BJ (cell line): Measurements from ENCODE around the gene SLC34A1. TPM values are rescaled to one million over a fixed set of nuclear protein-coding genes. Genes with fewer than 3 reads are reported as not detected.
A peak's percentile ranks its signal among the peaks of the same experiment; 100 is the strongest.

Source experiments
- CTCF ChIA-PET: fragments of 350-600 bp; formaldehyde crosslinking; extraction: SDS; loops from one replicate; lab custom pipeline; 2021; ENCODE audit warnings: antibody characterized with exemption, inconsistent platforms; lab: Yijun Ruan, JAX
- POLR2A ChIA-PET: fragments of 300-600 bp; sonication (Branson Sonifier 250); formaldehyde crosslinking; extraction: SDS; loops from one replicate; lab custom pipeline; 2021; ENCODE audit warnings: antibody characterized with exemption; lab: Charles Lee
- DNase-seq: peaks from one replicate; pipeline ENCODE4 v3.0.0-alpha.2; 2011; ENCODE audit warnings: low read depth
- H3K27me3 ChIP-seq: 2 replicates; pipeline ENCODE4 v1.6.0; 2011; ENCODE audit warnings: low read length; ENCODE audit not compliant: control insufficient read depth, insufficient read depth
- H3K36me3 ChIP-seq: 2 replicates; pipeline ENCODE4 v1.5.1; 2011; ENCODE audit warnings: low read length; ENCODE audit not compliant: control insufficient read depth, insufficient read depth
- H3K4me3 ChIP-seq: 2 replicates; pipeline ENCODE4 v1.5.1; 2011; ENCODE audit warnings: low read depth, mild to moderate bottlenecking, control low read depth, low read length
- polyA plus RNA-seq: library from polyadenylated mRNA; depleted of rRNA; stranded (reverse); fragments of >200 nt; gene quantifications from 2 replicates; pipeline ENCODE4 v1.2.3, GENCODE V29; 2011
- TF ChIP-seq, protein P1 (sequence below): IDR thresholded peaks from 2 replicates; pipeline ENCODE4 v1.5.1; 2011; ENCODE audit warnings: low read depth, mild to moderate bottlenecking, control low read depth, inconsistent platforms, low read length, moderate library complexity; ENCODE audit not compliant: insufficient read depth

Gene SLC34A1
- polyA plus RNA-seq, 1 experiment: not detected

DNA sequence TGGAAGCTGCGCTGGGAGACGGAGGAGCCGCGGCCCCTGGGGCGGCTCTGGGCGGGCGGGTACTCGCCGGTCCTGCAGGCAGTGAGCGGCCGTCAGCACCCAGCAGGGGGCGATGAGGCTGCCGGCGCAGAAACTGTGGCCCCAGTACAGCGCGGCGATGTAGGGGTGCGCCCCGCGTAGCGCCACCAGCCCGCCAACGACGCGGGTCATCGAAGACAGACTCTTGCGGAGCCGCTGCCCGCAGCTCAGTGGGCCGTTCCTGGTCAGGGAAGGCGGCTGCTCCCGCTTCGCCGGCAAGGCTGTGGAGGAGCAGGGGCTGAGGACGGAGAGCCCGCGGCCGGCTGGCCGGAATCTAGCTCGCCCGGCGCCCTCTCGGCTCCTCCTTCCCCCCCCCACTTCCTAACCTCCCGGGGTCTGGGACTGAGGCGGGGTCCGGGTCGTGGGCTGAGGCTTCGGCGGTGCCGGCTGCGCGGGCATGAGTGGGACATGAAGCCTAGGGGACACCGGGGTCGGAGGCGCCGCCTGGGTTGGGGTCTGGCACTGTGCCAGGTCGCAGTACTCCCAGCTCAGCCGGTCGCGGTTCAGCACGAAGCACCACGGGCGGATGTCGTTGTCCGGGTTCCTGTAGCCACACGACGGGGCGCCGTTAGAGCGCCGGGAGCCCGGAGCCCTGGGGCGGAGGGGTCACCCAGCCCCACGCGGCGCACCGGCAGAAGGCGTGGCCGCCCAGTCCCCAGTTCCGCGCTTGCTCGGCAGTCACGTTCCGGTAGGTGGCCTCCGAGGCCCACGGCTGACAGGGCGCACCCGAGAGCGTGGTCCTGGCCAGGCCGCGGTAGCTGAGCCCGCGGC, 19.8 kb downstream of the SLC34A1 start:
- peaks cover 32% of the 10 kb centered on the region for H3K27me3 ChIP-seq
- ChIA-PET CTCF (interaction anchor here (0.7 to 10.0 kb wide), 40 partner anchors 11 to 743 kb away, joined by 3 to 352 read pairs (median 6); partner anchors contain the start of genes DDX41, DOK3, GRK6 and LMAN2), POLR2A (interaction anchor here (0.6 to 1.1 kb wide), 3 partner anchors 50 to 194 kb away, joined by 3 to 12 read pairs (median 6); partner anchors contain the start of gene PDLIM7)
- H3K36me3 ChIP-seq: no peaks in the 10 kb centered on the region
- TF ChIP-seq, protein P1, sequence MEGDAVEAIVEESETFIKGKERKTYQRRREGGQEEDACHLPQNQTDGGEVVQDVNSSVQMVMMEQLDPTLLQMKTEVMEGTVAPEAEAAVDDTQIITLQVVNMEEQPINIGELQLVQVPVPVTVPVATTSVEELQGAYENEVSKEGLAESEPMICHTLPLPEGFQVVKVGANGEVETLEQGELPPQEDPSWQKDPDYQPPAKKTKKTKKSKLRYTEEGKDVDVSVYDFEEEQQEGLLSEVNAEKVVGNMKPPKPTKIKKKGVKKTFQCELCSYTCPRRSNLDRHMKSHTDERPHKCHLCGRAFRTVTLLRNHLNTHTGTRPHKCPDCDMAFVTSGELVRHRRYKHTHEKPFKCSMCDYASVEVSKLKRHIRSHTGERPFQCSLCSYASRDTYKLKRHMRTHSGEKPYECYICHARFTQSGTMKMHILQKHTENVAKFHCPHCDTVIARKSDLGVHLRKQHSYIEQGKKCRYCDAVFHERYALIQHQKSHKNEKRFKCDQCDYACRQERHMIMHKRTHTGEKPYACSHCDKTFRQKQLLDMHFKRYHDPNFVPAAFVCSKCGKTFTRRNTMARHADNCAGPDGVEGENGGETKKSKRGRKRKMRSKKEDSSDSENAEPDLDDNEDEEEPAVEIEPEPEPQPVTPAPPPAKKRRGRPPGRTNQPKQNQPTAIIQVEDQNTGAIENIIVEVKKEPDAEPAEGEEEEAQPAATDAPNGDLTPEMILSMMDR: peak; percentile 78
- peak overlapping the region; percentile 49 for H3K4me3 ChIP-seq
- no peak for DNase-seq

DNA sequence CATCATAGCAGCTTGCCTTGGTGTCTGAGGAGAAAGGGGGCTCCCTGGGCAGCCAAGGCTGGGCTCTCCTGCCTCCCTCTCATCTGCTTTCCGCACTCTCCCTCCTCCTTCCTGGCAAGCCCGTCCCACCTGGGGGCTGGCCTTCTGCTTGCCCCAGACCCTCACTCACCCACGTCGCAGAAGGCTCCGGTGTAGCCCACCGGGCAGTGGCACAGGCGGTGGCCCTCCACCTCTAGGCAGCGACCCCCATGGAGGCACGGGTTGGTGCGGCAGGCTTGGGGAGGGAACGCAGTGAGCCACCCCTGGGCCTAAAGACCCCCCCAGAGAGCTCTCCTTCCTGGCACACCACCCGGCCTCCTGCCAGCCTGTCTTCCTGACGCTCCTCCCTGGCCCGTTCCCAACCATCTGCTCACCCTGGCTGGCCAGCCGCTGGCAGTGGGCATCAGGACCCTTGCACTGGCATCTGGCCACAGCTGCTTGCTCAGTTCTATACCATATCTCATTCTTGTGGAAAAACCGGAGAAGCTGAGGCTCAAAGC, 20.5 kb downstream of the SLC34A1 start:
- Histone ChIP-seq H3K4me3 (peak overlapping the region; percentile 49), H3K27me3 (peaks cover 28% of the 10 kb centered on the region), H3K36me3 (no peaks in the 10 kb centered on the region)
- ChIA-PET CTCF (interaction anchor here (0.7 to 10.0 kb wide), 36 partner anchors 12 to 334 kb away, joined by 3 to 352 read pairs (median 7); partner anchors contain the start of genes DDX41, DOK3, GRK6 and LMAN2), POLR2A (interaction anchor here (0.6 to 1.1 kb wide), 2 partner anchors 50 to 193 kb away, joined by 3 to 12 read pairs; no protein-coding TSS in a partner anchor)
- TF ChIP-seq, protein P1: no peak
- DNase-seq: no peak

DNA sequence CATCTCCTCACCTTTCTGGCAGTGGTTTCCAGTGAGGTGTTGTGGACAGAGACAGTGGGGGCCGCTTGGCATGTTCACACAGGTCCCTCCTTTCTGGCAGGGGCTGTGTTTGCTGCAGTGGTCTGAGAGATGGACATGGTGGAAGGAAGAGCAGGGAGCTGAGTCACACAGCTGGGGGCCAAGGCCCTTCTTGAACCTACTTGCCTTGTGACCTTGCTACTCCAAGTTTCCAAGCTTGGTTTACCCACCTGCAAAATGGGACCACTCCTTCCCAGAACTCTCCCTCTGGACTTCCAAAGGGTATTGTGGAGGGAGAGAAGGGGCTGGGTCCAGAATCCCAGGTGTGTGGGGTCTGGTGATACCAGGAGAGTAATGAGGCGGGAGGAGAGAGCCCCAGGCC, 21.1 kb downstream of the SLC34A1 start:
- Histone ChIP-seq H3K4me3 (no peak overlapping the region), H3K27me3 (peaks cover 22% of the 10 kb centered on the region), H3K36me3 (no peaks in the 10 kb centered on the region)
- ChIA-PET POLR2A (no interaction called here), CTCF (interaction anchor here (0.7 to 10.0 kb wide), 14 partner anchors 11 to 292 kb away, joined by 3 to 352 read pairs (median 8); partner anchors contain the start of genes DDX41, GRK6, PDLIM7 and PRR7)
- no peak for DNase-seq
- TF ChIP-seq, protein P1: no peak

DNA sequence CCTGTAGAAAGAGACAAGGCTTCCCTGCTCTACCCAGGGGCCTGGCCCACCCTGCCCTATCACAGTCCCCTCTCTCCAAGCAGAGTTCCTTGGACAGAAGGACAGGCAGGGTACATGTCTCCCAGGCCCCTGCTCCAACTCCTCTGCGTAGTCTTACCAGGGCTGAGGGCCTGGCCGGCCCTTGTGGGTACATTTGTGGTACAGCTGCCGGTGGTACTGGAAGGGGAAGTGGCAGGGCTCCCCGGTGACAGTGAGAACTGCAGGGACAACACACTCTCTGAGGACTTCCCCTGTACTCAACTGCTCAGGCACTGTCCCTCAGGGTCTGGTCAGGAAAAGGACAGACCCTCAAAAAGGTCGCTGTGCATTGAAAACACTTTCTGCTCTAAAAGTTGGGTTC, 21.6 kb downstream of the SLC34A1 start:
- H3K4me3 ChIP-seq: no peak overlapping the region
- H3K27me3 ChIP-seq: peaks cover 18% of the 10 kb centered on the region
- ChIA-PET CTCF (interaction anchor here (1.7 to 10.0 kb wide), 7 partner anchors 11 to 293 kb away, joined by 7 to 352 read pairs (median 61); partner anchors contain the start of gene PRR7), POLR2A (no interaction called here)
- DNase-seq: no peak
- no peaks in the 10 kb centered on the region for H3K36me3 ChIP-seq
- TF ChIP-seq, protein P1: no peak
